ENCODE measurements around the gene VWA5B1.

VWA5B1 gene

DNA sequence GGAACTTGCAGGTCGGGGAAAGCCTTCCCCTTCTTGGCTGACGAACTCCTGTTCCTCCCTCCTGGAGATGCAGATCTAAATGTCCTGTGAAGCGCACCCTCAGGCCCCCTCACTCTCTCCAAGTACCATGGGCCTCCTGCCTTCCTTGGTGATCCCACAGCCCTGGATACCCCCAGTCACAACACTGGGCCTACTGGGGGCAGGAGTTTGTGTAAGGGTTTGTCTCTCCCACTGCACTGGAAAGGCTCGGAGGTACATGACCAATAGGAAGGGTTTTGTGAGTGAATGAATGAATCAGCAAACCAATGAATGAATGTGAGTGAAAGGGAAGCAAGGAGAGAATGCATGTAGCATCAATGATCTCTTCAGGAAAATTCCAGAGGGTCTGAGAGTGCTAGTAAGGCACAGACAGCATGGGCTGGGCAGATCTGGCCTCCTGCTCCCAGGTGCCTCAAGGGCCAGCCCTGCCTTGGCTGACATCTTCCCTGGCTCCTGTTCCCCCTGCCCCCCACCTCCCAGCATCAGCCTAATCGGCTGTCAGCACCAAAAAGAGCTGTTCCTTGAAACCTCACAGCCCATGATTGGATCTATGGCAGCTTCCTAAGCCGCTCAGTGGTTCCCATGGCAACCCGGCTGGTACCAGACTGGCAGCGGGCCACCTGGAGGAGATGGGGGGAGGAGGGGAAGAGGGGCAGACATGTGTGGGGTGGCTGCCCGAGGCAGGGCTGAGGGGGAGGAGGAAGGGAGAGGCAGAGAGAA lies 95.8 kb downstream of the VWA5B1 start:
- no peak overlapping the region for H3K27ac ChIP-seq (replicated peaks)
- TF ChIP-seq SPI1 (IDR thresholded peaks at IDR 0.05; ENCODE audit: borderline replicate concordance, low read depth): no peak
- TF ChIP-seq, protein P1, sequence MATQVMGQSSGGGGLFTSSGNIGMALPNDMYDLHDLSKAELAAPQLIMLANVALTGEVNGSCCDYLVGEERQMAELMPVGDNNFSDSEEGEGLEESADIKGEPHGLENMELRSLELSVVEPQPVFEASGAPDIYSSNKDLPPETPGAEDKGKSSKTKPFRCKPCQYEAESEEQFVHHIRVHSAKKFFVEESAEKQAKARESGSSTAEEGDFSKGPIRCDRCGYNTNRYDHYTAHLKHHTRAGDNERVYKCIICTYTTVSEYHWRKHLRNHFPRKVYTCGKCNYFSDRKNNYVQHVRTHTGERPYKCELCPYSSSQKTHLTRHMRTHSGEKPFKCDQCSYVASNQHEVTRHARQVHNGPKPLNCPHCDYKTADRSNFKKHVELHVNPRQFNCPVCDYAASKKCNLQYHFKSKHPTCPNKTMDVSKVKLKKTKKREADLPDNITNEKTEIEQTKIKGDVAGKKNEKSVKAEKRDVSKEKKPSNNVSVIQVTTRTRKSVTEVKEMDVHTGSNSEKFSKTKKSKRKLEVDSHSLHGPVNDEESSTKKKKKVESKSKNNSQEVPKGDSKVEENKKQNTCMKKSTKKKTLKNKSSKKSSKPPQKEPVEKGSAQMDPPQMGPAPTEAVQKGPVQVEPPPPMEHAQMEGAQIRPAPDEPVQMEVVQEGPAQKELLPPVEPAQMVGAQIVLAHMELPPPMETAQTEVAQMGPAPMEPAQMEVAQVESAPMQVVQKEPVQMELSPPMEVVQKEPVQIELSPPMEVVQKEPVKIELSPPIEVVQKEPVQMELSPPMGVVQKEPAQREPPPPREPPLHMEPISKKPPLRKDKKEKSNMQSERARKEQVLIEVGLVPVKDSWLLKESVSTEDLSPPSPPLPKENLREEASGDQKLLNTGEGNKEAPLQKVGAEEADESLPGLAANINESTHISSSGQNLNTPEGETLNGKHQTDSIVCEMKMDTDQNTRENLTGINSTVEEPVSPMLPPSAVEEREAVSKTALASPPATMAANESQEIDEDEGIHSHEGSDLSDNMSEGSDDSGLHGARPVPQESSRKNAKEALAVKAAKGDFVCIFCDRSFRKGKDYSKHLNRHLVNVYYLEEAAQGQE (IDR thresholded peaks at IDR 0.05; ENCODE audit: insufficient replicate concordance, low read depth): no peak
- TF ChIP-seq, protein P2, sequence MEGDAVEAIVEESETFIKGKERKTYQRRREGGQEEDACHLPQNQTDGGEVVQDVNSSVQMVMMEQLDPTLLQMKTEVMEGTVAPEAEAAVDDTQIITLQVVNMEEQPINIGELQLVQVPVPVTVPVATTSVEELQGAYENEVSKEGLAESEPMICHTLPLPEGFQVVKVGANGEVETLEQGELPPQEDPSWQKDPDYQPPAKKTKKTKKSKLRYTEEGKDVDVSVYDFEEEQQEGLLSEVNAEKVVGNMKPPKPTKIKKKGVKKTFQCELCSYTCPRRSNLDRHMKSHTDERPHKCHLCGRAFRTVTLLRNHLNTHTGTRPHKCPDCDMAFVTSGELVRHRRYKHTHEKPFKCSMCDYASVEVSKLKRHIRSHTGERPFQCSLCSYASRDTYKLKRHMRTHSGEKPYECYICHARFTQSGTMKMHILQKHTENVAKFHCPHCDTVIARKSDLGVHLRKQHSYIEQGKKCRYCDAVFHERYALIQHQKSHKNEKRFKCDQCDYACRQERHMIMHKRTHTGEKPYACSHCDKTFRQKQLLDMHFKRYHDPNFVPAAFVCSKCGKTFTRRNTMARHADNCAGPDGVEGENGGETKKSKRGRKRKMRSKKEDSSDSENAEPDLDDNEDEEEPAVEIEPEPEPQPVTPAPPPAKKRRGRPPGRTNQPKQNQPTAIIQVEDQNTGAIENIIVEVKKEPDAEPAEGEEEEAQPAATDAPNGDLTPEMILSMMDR (IDR thresholded peaks at IDR 0.05; ENCODE audit: insufficient read depth, low read length): no peak
- TF ChIP-seq POLR2AphosphoS5 (IDR thresholded peaks at IDR 0.05; ENCODE audit: low read depth): no peak
- no peak for TF ChIP-seq GABPA (IDR thresholded peaks at IDR 0.05; ENCODE audit: low read depth)
- no peak for DNase-seq (ENCODE audit: low read depth in 1 of 2, low spot score in 1 of 2)
- peaks cover 10% of the 10 kb centered on the region for H3K27me3 ChIP-seq (ENCODE audit: insufficient read depth, poor library complexity, severe bottlenecking)
- H3K4me3 ChIP-seq (replicated peaks; ENCODE audit: insufficient read depth, low read length): no peak overlapping the region

DNA sequence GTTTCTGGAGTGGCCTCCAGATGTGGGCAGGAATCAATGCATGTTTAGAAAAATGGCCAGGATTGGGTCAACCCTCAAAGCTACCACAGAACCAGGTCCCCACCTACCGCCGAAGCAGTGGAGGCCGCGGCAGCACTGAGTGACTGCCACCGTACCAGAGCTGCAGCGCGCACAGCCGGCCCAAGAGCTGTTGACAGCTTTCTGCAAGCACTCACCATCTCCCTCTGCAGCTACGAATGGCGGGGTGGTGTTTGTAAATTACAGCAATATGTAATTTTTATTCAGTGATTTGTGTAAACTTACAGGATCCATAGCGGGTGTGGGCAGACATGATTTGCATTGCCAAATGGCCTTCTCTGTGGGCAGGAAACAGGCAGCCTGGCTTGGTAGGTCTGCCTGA lies 98.9 kb downstream of the VWA5B1 start:
- DNase-seq (ENCODE audit: low read depth in 1 of 2, low spot score in 1 of 2): no peak
- peaks cover 13% of the 10 kb centered on the region for H3K27me3 ChIP-seq (ENCODE audit: insufficient read depth, poor library complexity, severe bottlenecking)
- no peak overlapping the region for H3K4me3 ChIP-seq (replicated peaks; ENCODE audit: insufficient read depth, low read length)
- TF ChIP-seq, protein P1 (IDR thresholded peaks at IDR 0.05; ENCODE audit: insufficient replicate concordance, low read depth): no peak
- TF ChIP-seq POLR2AphosphoS5 (IDR thresholded peaks at IDR 0.05; ENCODE audit: low read depth) (no peak), GABPA (IDR thresholded peaks at IDR 0.05; ENCODE audit: low read depth) (no peak), SPI1 (IDR thresholded peaks at IDR 0.05; ENCODE audit: borderline replicate concordance, low read depth) (no peak)
- TF ChIP-seq, protein P2 (IDR thresholded peaks at IDR 0.05; ENCODE audit: insufficient read depth, low read length): no peak
- no peak overlapping the region for H3K27ac ChIP-seq (replicated peaks)

DNA sequence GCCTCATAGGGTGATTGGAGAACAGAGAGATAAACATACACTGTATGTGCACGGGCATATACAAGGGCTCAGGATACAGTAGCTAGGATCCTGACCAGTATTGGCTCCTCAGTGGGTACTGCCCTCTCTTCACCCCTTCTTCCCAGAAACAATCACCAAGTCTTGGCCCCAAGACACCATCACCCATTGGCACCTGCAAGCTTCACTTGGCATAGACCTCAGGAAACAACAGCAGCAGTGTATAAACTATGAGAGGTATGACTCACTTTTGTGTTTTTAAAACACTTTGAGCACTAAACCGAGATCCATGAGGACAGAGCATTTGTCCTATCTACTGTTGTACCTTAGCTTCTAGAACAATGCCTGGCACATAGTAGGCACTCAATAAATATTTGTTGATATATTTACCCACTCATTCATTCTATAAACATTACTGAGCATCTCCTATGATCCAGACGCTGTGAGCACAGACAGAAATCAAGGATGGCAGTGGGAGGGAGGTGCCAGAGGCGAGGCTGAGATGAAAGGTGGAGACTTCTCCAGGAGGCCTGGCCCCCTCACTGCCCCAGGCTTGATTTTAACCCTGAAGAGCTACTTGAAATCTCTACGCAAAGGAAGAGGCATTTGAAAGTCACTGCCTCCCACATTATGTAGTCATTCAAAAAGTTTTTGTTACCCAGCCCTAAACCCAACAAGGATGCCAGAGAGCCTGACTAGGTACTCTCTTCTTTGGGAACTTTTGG lies 100.1 kb downstream of the VWA5B1 start:
- H3K27me3 ChIP-seq (ENCODE audit: insufficient read depth, poor library complexity, severe bottlenecking): peaks cover 15% of the 10 kb centered on the region
- no peak for DNase-seq (ENCODE audit: low read depth in 1 of 2, low spot score in 1 of 2)
- no peak overlapping the region for H3K4me3 ChIP-seq (replicated peaks; ENCODE audit: insufficient read depth, low read length)
- TF ChIP-seq, protein P2 (IDR thresholded peaks at IDR 0.05; ENCODE audit: insufficient read depth, low read length): no peak
- TF ChIP-seq, protein P1 (IDR thresholded peaks at IDR 0.05; ENCODE audit: insufficient replicate concordance, low read depth): no peak
- no peak for TF ChIP-seq POLR2AphosphoS5 (IDR thresholded peaks at IDR 0.05; ENCODE audit: low read depth)
- no peak for TF ChIP-seq SPI1 (IDR thresholded peaks at IDR 0.05; ENCODE audit: borderline replicate concordance, low read depth)
- TF ChIP-seq GABPA (IDR thresholded peaks at IDR 0.05; ENCODE audit: low read depth): no peak
- no peak overlapping the region for H3K27ac ChIP-seq (replicated peaks)

Data from HL-60 (cell line).